Tibial artery (tissue), 4 donors: ENCODE data around the gene RBP3.

Experiments used
- DNase-seq, 2 donors: peaks; one replicate each; pipeline ENCODE4 v3.0.0-alpha.2; 2019
- H3K27ac ChIP-seq, 2 donors: fragments of 200-600 bp; sonication (generic) in 1 of 2; 1 replicate in 1 of 2; 2 replicates in 1 of 2; pipeline ENCODE4 v1.5.1; 2018 to 2019; ENCODE audit warnings: mild to moderate bottlenecking in 1 of 2
- H3K27me3 ChIP-seq, 2 donors: fragments of 200-600 bp; sonication (generic) in 1 of 2; one replicate each; pipeline versions ENCODE4 v1.5.1 to v1.6.0; 2016 to 2019
- H3K36me3 ChIP-seq, 3 donors: fragments of 200-600 bp; sonication (generic) in 2 of 3; one replicate each; pipeline ENCODE4 v1.5.1; 2016 to 2019; ENCODE audit warnings: mild to moderate bottlenecking in 2 of 3
- H3K4me1 ChIP-seq, 4 donors: fragments of 200-600 bp; sonication (generic) in 2 of 4; 1 replicate in 3 of 4; 2 replicates in 1 of 4; pipeline ENCODE4 v1.5.1; 2016 to 2019
- H3K4me3 ChIP-seq, 2 donors: fragments of 200-600 bp; sonication (generic) in 1 of 2; 1 replicate in 1 of 2; 2 replicates in 1 of 2; pipeline ENCODE4 v1.5.1; 2018 to 2019; ENCODE audit warnings: mild to moderate bottlenecking in 2 of 2
- H3K9me3 ChIP-seq, 3 donors: fragments of 200-600 bp; sonication (generic) in 1 of 3; one replicate each; pipeline ENCODE4 v1.5.1; 2016 to 2019
- CTCF ChIP-seq, 2 experiments: fragments of 200-600 bp in 1 of 2; fragments of 450-650 bp in 1 of 2; IDR thresholded peaks; one replicate each; pipeline ENCODE4 v1.5.1; 2017 to 2019; ENCODE audit warnings: antibody characterized with exemption in 2 of 2, mild to moderate bottlenecking in 1 of 2, moderate library complexity in 1 of 2
- intact Hi-C: fragments of 100-400 bp; cut with DNase I; formaldehyde crosslinking; loops from one replicate; pipeline ENCODE4 v1.15.0; 2023; ENCODE audit warnings: low total_unique reads

RBP3 gene

GRCh38 chr10:47356708-47357107, 8.5 kb downstream of the RBP3 start:
- H3K4me1 ChIP-seq: peaks cover 0 to 5% (median 0%) of the 10 kb centered on the region in 4 donors
- intact Hi-C loops: no loop called here
- no peak overlapping the region for H3K4me3 ChIP-seq
- no peak overlapping the region for H3K27ac ChIP-seq
- H3K36me3 ChIP-seq: no peaks in the 10 kb centered on the region
- no peaks in the 10 kb centered on the region for H3K9me3 ChIP-seq
- DNase-seq: no peak
- TF ChIP-seq CTCF (IDR thresholded peaks at IDR 0.05): no peak
- no peaks in the 10 kb centered on the region for H3K27me3 ChIP-seq

- no peak for TF ChIP-seq CTCF (IDR thresholded peaks at IDR 0.05)
- intact Hi-C loops: no loop called here
- DNase-seq: peak in 1 of 2 donors; percentile 39
- Histone ChIP-seq H3K36me3 (no peaks in the 10 kb centered on the region), H3K27me3 (no peaks in the 10 kb centered on the region), H3K9me3 (no peaks in the 10 kb centered on the region), H3K27ac (no peak overlapping the region), H3K4me1 (peaks cover 0 to 5% (median 0%) of the 10 kb centered on the region in 4 donors), H3K4me3 (no peak overlapping the region)
Measured at GRCh38 chr10:47357131-47357582, 9.0 kb downstream of the RBP3 start.

DNA sequence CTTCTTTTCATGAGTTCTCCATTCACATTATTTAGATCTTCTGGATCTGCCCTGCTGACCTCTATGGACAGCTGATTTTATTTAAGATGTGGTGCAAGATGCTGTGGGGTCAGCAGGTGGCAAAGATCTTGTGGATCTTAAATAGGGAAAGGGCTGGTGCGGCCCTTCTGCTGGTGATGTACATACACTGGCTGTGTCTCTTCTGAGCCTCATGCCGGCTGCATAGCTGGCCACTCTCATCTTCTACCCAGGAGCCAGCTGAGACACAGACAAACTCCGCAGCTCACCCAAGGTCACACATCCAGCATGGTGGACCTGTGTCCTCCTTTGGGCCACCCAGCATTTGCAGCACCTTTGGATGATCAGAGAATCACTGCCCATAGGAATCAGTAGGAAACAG, 9.7 kb downstream of the RBP3 start:
- H3K27ac ChIP-seq: no peak overlapping the region
- H3K4me3 ChIP-seq: no peak overlapping the region
- H3K4me1 ChIP-seq: peaks cover 0 to 5% (median 0%) of the 10 kb centered on the region in 4 donors
- H3K9me3 ChIP-seq: no peaks in the 10 kb centered on the region
- DNase-seq: peak in 1 of 2 donors; percentile 27
- no peaks in the 10 kb centered on the region for H3K27me3 ChIP-seq
- no peaks in the 10 kb centered on the region for H3K36me3 ChIP-seq
- TF ChIP-seq CTCF (IDR thresholded peaks at IDR 0.05): no peak
- intact Hi-C loops: no loop called here

GRCh38 chr10:47358457-47358856, 10.3 kb downstream of the RBP3 start:
- no peaks in the 10 kb centered on the region for H3K9me3 ChIP-seq
- H3K36me3 ChIP-seq: no peaks in the 10 kb centered on the region
- H3K27me3 ChIP-seq: no peaks in the 10 kb centered on the region
- intact Hi-C loops: no loop called here
- peak in 1 of 2 donors; percentile 11 for DNase-seq
- H3K4me1 ChIP-seq: peaks cover 0 to 5% (median 0%) of the 10 kb centered on the region in 4 donors
- no peak overlapping the region for H3K4me3 ChIP-seq
- no peak for TF ChIP-seq CTCF (IDR thresholded peaks at IDR 0.05)
- H3K27ac ChIP-seq: no peak overlapping the region

DNA sequence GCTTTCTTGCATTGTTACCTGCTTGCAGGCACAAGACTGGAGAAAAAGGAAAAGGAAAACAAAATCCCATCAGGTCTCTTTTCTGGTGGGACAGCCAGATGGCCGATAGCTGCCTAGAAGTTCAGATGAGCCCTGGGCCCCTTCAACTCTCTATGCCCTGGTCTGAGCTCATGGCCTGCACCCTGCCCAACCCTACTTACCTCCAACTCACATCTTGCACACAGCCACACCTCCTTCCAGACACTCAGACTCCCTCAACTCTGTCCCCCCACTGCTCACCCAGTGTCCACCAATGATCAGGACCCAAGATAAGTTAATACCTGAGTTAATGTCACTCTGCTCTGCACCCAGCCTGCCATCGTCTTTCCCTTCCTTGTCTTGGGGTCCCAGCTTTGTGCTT, 10.9 kb downstream of the RBP3 start:
- H3K4me3 ChIP-seq: no peak overlapping the region
- no peaks in the 10 kb centered on the region for H3K27me3 ChIP-seq
- no peaks in the 10 kb centered on the region for H3K36me3 ChIP-seq
- peak in 1 of 2 donors; percentile 25 for DNase-seq
- no peak overlapping the region for H3K27ac ChIP-seq
- peaks cover 0 to 5% (median 0%) of the 10 kb centered on the region in 4 donors for H3K4me1 ChIP-seq
- no peaks in the 10 kb centered on the region for H3K9me3 ChIP-seq
- no peak for TF ChIP-seq CTCF (IDR thresholded peaks at IDR 0.05)
- intact Hi-C loops: no loop called here
